ES-I3 (cell line): ENCODE results near the gene SOX8.
"Not testable (repeated sequence)": the region's sequence is repeated elsewhere in the genome, so short reads cannot be mapped to it uniquely, and the experiment has no call there.

Source experiments
- H3K36me3 ChIP-seq: 2 replicates; pipeline ENCODE4 v1.6.1; 2013; ENCODE audit warnings: mild to moderate bottlenecking, low read length, control low read depth, moderate library complexity; ENCODE audit not compliant: insufficient read depth
- H3K4me1 ChIP-seq: 2 replicates; pipeline ENCODE4 v1.6.1; 2013; ENCODE audit warnings: mild to moderate bottlenecking, control low read depth, low read length; ENCODE audit not compliant: insufficient read depth
- H3K9ac ChIP-seq: 2 replicates; pipeline ENCODE4 v1.6.1; 2013; ENCODE audit warnings: low read depth, mild to moderate bottlenecking, low read length, moderate library complexity
- H3K9me3 ChIP-seq: 2 replicates; pipeline ENCODE4 v1.6.1; 2013; ENCODE audit warnings: mild to moderate bottlenecking, low read length, moderate library complexity; ENCODE audit not compliant: control insufficient read depth, insufficient read depth

The SOX8 gene

GRCh38 chr16:947255-947921 lies 34.2 kb upstream of the SOX8 start:
- H3K36me3 ChIP-seq = no peaks in the 10 kb centered on the region
- no peaks in the 10 kb centered on the region for H3K9me3 ChIP-seq
- no peaks in the 10 kb centered on the region for H3K4me1 ChIP-seq
- no peak overlapping the region for H3K9ac ChIP-seq

- H3K9me3 ChIP-seq, H3K9ac ChIP-seq, H3K36me3 ChIP-seq, H3K4me1 ChIP-seq: not testable (repeated sequence)
Observed at GRCh38 chr16:947922-948303, 33.7 kb upstream of the SOX8 start.

- not testable (repeated sequence) for H3K9ac ChIP-seq
Observed at GRCh38 chr16:948767-949166, 32.8 kb upstream of the SOX8 start.

GRCh38 chr16:950733-951573 lies 30.6 kb upstream of the SOX8 start:
- H3K9me3 ChIP-seq, H3K4me1 ChIP-seq, H3K9ac ChIP-seq, H3K36me3 ChIP-seq: not testable (repeated sequence)

More at GRCh38 chr16:948767-949166, 32.8 kb upstream of the SOX8 start:
- H3K9me3 ChIP-seq, H3K36me3 ChIP-seq, H3K4me1 ChIP-seq: not testable (repeated sequence)

- Histone ChIP-seq H3K36me3 (no peaks in the 10 kb centered on the region), H3K9ac (no peak overlapping the region)
Observed at GRCh38 chr16:951660-952301, 29.8 kb upstream of the SOX8 start.

GRCh38 chr16:952321-952720 lies 29.2 kb upstream of the SOX8 start:
- no peaks in the 10 kb centered on the region for H3K36me3 ChIP-seq
- H3K9ac ChIP-seq = no peak overlapping the region
- no peaks in the 10 kb centered on the region for H3K4me1 ChIP-seq
- H3K9me3 ChIP-seq = no peaks in the 10 kb centered on the region

More at GRCh38 chr16:951660-952301, 29.8 kb upstream of the SOX8 start:
- Histone ChIP-seq H3K9me3 (no peaks in the 10 kb centered on the region), H3K4me1 (no peaks in the 10 kb centered on the region)

GRCh38 chr16:953818-954217 lies 27.8 kb upstream of the SOX8 start:
- H3K9ac ChIP-seq, H3K9me3 ChIP-seq, H3K36me3 ChIP-seq, H3K4me1 ChIP-seq: not testable (repeated sequence)

GRCh38 chr16:955766-956165 lies 25.8 kb upstream of the SOX8 start:
- not testable (repeated sequence) for H3K9ac ChIP-seq, H3K9me3 ChIP-seq, H3K36me3 ChIP-seq, H3K4me1 ChIP-seq

- no peaks in the 10 kb centered on the region for H3K9me3 ChIP-seq
- H3K4me1 ChIP-seq = no peaks in the 10 kb centered on the region
- no peak overlapping the region for H3K9ac ChIP-seq
- H3K36me3 ChIP-seq = no peaks in the 10 kb centered on the region
Observed at GRCh38 chr16:959232-960040, 22.1 kb upstream of the SOX8 start.

GRCh38 chr16:962366-962765 lies 19.2 kb upstream of the SOX8 start:
- no peak overlapping the region for H3K9ac ChIP-seq
- no peaks in the 10 kb centered on the region for H3K4me1 ChIP-seq
- no peaks in the 10 kb centered on the region for H3K9me3 ChIP-seq
- no peaks in the 10 kb centered on the region for H3K36me3 ChIP-seq

- Histone ChIP-seq H3K4me1 (no peaks in the 10 kb centered on the region), H3K9me3 (no peaks in the 10 kb centered on the region), H3K9ac (no peak overlapping the region), H3K36me3 (no peaks in the 10 kb centered on the region)
Observed at GRCh38 chr16:962901-963814, 18.4 kb upstream of the SOX8 start.

GRCh38 chr16:963913-964312 lies 17.7 kb upstream of the SOX8 start:
- Histone ChIP-seq H3K9me3 (no peaks in the 10 kb centered on the region), H3K4me1 (no peaks in the 10 kb centered on the region), H3K36me3 (no peaks in the 10 kb centered on the region), H3K9ac (no peak overlapping the region)

- no peaks in the 10 kb centered on the region for H3K36me3 ChIP-seq
- no peak overlapping the region for H3K9ac ChIP-seq
- H3K4me1 ChIP-seq = no peaks in the 10 kb centered on the region
- no peaks in the 10 kb centered on the region for H3K9me3 ChIP-seq
Observed at GRCh38 chr16:964356-965035, 17.1 kb upstream of the SOX8 start.
